K562 (cell line): Measurements from ENCODE around the gene IGF2.
"Not testable (repeated sequence)": the region's sequence is repeated elsewhere in the genome, so short reads cannot be mapped to it uniquely, and the experiment has no call there.

Experiments used
- BRF2 ChIP-seq: IDR thresholded peaks from 3 replicates; pipeline ENCODE4 v1.6.1; 2011; ENCODE audit warnings: borderline replicate concordance, mild to moderate bottlenecking; ENCODE audit not compliant: insufficient read length, insufficient read depth
- ESRRA ChIP-seq: fragments of 450-650 bp; IDR thresholded peaks from 2 replicates; pipeline ENCODE4 v1.6.1; 2014; ENCODE audit warnings: low read depth, mild to moderate bottlenecking, moderate library complexity, borderline replicate concordance
- POLR2A ChIP-seq: fragments of 450-650 bp; conservative IDR thresholded peaks from 2 replicates; pipeline ENCODE4 v1.6.1; 2016
- SMARCA5 ChIP-seq: fragments of 450-650 bp; IDR thresholded peaks from 2 replicates; pipeline ENCODE4 v1.6.1; 2016
- ZFPM2 ChIP-seq: fragments of 250-450 bp; sonication (Bioruptor Pico); IDR thresholded peaks from 2 replicates; pipeline ENCODE4 v1.5.1; 2022; ENCODE audit warnings: mild to moderate bottlenecking
- ZNF146 ChIP-seq: IDR thresholded peaks from one replicate; pipeline ENCODE4 v1.6.1; 2018; ENCODE audit warnings: missing compliant biosample characterization; ENCODE audit not compliant: unreplicated experiment
- ZNF24 ChIP-seq: fragments of 450-650 bp; IDR thresholded peaks from 2 replicates; pipeline ENCODE4 v1.6.1; 2016
- ZNF57 ChIP-seq: fragments of 450-650 bp; formaldehyde crosslinking; IDR thresholded peaks from 2 replicates; pipeline ENCODE4 v1.4.0; 2020; ENCODE audit warnings: mild to moderate bottlenecking, moderate library complexity
- TF ChIP-seq, protein P1 (sequence below), 3 experiments: IDR thresholded peaks in 2 of 3; conservative IDR thresholded peaks in 1 of 3; 2 replicates each; pipeline ENCODE4 v1.5.1; 2011 to 2012; ENCODE audit warnings: low read length in 3 of 3, mild to moderate bottlenecking in 3 of 3, control low read depth in 2 of 3, improper control_type of control experiment in 1 of 3, inconsistent platforms in 1 of 3, low read depth in 1 of 3, mixed read lengths in 1 of 3, moderate library complexity in 1 of 3; ENCODE audit not compliant: insufficient read depth in 2 of 3

GRCh38 chr11:2178055-2178773 is 39.0 kb upstream of the IGF2 start:
- not testable (repeated sequence) for TF ChIP-seq POLR2A; ZNF146 (CRISPR knock-in tag); SMARCA5; ZNF24; BRF2; ZFPM2 (CRISPR knock-in tag); ESRRA; ZNF57 (CRISPR knock-in tag)
- TF ChIP-seq, protein P1, sequence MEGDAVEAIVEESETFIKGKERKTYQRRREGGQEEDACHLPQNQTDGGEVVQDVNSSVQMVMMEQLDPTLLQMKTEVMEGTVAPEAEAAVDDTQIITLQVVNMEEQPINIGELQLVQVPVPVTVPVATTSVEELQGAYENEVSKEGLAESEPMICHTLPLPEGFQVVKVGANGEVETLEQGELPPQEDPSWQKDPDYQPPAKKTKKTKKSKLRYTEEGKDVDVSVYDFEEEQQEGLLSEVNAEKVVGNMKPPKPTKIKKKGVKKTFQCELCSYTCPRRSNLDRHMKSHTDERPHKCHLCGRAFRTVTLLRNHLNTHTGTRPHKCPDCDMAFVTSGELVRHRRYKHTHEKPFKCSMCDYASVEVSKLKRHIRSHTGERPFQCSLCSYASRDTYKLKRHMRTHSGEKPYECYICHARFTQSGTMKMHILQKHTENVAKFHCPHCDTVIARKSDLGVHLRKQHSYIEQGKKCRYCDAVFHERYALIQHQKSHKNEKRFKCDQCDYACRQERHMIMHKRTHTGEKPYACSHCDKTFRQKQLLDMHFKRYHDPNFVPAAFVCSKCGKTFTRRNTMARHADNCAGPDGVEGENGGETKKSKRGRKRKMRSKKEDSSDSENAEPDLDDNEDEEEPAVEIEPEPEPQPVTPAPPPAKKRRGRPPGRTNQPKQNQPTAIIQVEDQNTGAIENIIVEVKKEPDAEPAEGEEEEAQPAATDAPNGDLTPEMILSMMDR (IDR thresholded peaks at IDR 0.05 in 2 of 3, conservative IDR thresholded peaks at IDR 0.05 in 1 of 3; ENCODE audit: insufficient read depth in 2 of 3, low read depth in 1 of 3, low read length in 3 of 3), result not testable (repeated sequence)
